Endothelial cell of umbilical vein (primary cell): ENCODE results near the gene MCF2L. TPM values are rescaled to one million over a fixed set of nuclear protein-coding genes. Genes with fewer than 3 reads are reported as not detected.

ENCODE experiments used
- BruUV-seq: library from RNA; stranded (reverse); fragments of 400-500 nt; replicated peaks from 2 replicates; lab custom pipeline; 2021; lab: Mats Ljungman, UMichigan
- CTCF ChIA-PET: fragments of 300-600, 350-600 bp; sonication (Branson Sonifier 250); formaldehyde crosslinking; loops from one replicate; lab custom pipeline; 2021; ENCODE audit warnings: antibody characterized with exemption, inconsistent platforms; lab: Charles Lee
- POLR2A ChIA-PET: fragments of 300-600, 350-600 bp; sonication (Branson Sonifier 250); formaldehyde crosslinking; loops from one replicate; lab custom pipeline; 2021; ENCODE audit warnings: antibody characterized with exemption, inconsistent platforms; lab: Charles Lee
- DNase-seq: peaks from one replicate; pipeline ENCODE4 v3.0.0-alpha.2; 2011; ENCODE audit warnings: low read depth, low spot score
- FAIRE-seq: peaks from 2 replicates; lab custom pipeline; 2011; peaks lifted over from hg19 to GRCh38; lab: Jason Lieb, UNC
- H2AFZ ChIP-seq: 2 replicates; pipeline ENCODE4 v1.6.0; 2012; ENCODE audit warnings: low read depth, low read length, control low read depth, inconsistent platforms
- H3K27ac ChIP-seq: 2 replicates; pipeline ENCODE4 v1.5.1; 2011; ENCODE audit warnings: low read depth, mild to moderate bottlenecking, control low read depth, low read length, moderate library complexity; ENCODE audit not compliant: insufficient read depth
- H3K27me3 ChIP-seq, 2 experiments: 2 replicates each; pipeline versions ENCODE4 v1.6.0 to v1.6.1; 2011; ENCODE audit warnings: low read length in 2 of 2, mixed read lengths in 1 of 2; ENCODE audit not compliant: control insufficient read depth in 2 of 2, insufficient read depth in 2 of 2
- H3K36me3 ChIP-seq, 2 experiments: 2 replicates in 1 of 2; 3 replicates in 1 of 2; pipeline ENCODE4 v1.5.1; 2011; ENCODE audit warnings: low read length in 2 of 2, mild to moderate bottlenecking in 1 of 2, moderate library complexity in 1 of 2; ENCODE audit not compliant: control insufficient read depth in 2 of 2, insufficient read depth in 2 of 2; ENCODE audit errors: extremely low read depth in 1 of 2
- H3K4me1 ChIP-seq: 3 replicates; pipeline ENCODE4 v1.5.1; 2011; ENCODE audit warnings: mild to moderate bottlenecking, low read length; ENCODE audit not compliant: control insufficient read depth, insufficient read depth; ENCODE audit errors: extremely low read depth
- H3K4me2 ChIP-seq: 2 replicates; pipeline ENCODE4 v1.6.1; 2011; ENCODE audit warnings: low read length, control low read depth, mixed read lengths; ENCODE audit not compliant: insufficient read depth
- H3K4me3 ChIP-seq, 3 experiments: fragments of 200-600 bp in 1 of 3; sonication (generic), shearing (Covaris generic) in 1 of 3; replicated peaks in 1 of 3; 2 replicates each; pipeline ENCODE4 v1.5.1; 2011 to 2016; ENCODE audit warnings: control low read depth in 3 of 3, low read length in 3 of 3, mild to moderate bottlenecking in 2 of 3, inconsistent platforms in 1 of 3, low read depth in 1 of 3, moderate library complexity in 1 of 3; ENCODE audit not compliant: insufficient read depth in 1 of 3
- H3K79me2 ChIP-seq: 2 replicates; pipeline ENCODE4 v1.6.0; 2012; ENCODE audit warnings: low read length, inconsistent platforms; ENCODE audit not compliant: control insufficient read depth, insufficient read depth
- H3K9ac ChIP-seq: replicated peaks from 2 replicates; pipeline ENCODE3; 2011; ENCODE audit warnings: low read length, control low read depth; ENCODE audit not compliant: insufficient read depth; ENCODE audit errors: extremely low read depth
- H3K9me1 ChIP-seq: replicated peaks from 3 replicates; pipeline ENCODE4 v1.6.0; 2011; ENCODE audit warnings: mild to moderate bottlenecking, low read length; ENCODE audit not compliant: control insufficient read depth, insufficient read depth; ENCODE audit errors: extremely low read depth
- H3K9me3 ChIP-seq: replicated peaks from 2 replicates; pipeline ENCODE4 v1.5.1; 2012; ENCODE audit warnings: low read length, inconsistent platforms; ENCODE audit not compliant: control insufficient read depth, insufficient read depth
- H4K20me1 ChIP-seq: replicated peaks from 2 replicates; pipeline ENCODE3; 2011; ENCODE audit warnings: mild to moderate bottlenecking, low read length; ENCODE audit not compliant: control insufficient read depth, insufficient read depth; ENCODE audit errors: extremely low read depth
- CTCF ChIP-seq, 2 donors: IDR thresholded peaks; 1 replicate in 1 of 2; 2 replicates in 1 of 2; pipeline ENCODE4 v1.5.1; 2011; ENCODE audit warnings: low read length in 2 of 2, mild to moderate bottlenecking in 2 of 2, moderate library complexity in 2 of 2, control low read depth in 1 of 2, inconsistent platforms in 1 of 2, low read depth in 1 of 2; ENCODE audit not compliant: insufficient read depth in 1 of 2; ENCODE audit errors: extremely low read depth in 1 of 2
- EZH2 ChIP-seq: IDR thresholded peaks from 2 replicates; pipeline ENCODE4 v1.6.1; 2012; ENCODE audit warnings: borderline replicate concordance, low read depth, mild to moderate bottlenecking, moderate library complexity, low read length, inconsistent platforms; ENCODE audit not compliant: severe bottlenecking
- FOS ChIP-seq: IDR thresholded peaks from 2 replicates; pipeline ENCODE4 v1.6.1; 2011; ENCODE audit warnings: mild to moderate bottlenecking, low read length, moderate library complexity, borderline replicate concordance; ENCODE audit not compliant: insufficient read depth
- GATA2 ChIP-seq: IDR thresholded peaks from 2 replicates; pipeline ENCODE4 v1.7.0; 2011; ENCODE audit warnings: low read depth, mild to moderate bottlenecking, moderate library complexity, mixed read lengths, low read length; ENCODE audit not compliant: insufficient read length, insufficient read depth
- JUN ChIP-seq: IDR thresholded peaks from 2 replicates; pipeline ENCODE4 v1.6.1; 2011; ENCODE audit warnings: borderline replicate concordance, low read depth; ENCODE audit not compliant: insufficient read length, insufficient read depth
- MAX ChIP-seq: IDR thresholded peaks from 2 replicates; pipeline ENCODE4 v1.6.1; 2011; ENCODE audit not compliant: insufficient read depth, insufficient read length
- MYC ChIP-seq: IDR thresholded peaks from one replicate; pipeline ENCODE4 v1.6.1; 2011; ENCODE audit warnings: mild to moderate bottlenecking, low read depth, low read length
- POLR2A ChIP-seq: IDR thresholded peaks from 2 replicates; pipeline ENCODE4 v1.6.1; 2012; ENCODE audit warnings: low read depth, mild to moderate bottlenecking, control low read depth, low read length
- POLR2AphosphoS5 ChIP-seq: IDR thresholded peaks from 2 replicates; pipeline ENCODE4 v1.6.1; 2012; ENCODE audit warnings: low read depth, mild to moderate bottlenecking, control low read depth, low read length, moderate library complexity; ENCODE audit not compliant: insufficient read depth
- dilution Hi-C: fragments of 300-500 bp; cut with MboI; formaldehyde crosslinking; loops from one replicate; pipeline ENCODE4 v1.15.0; 2019; ENCODE audit warnings: low sequenced_read_pairs; ENCODE audit not compliant: extremely low pct_ligation_motif_present
- intact Hi-C: fragments of 100-400 bp; cut with micrococcal nuclease; formaldehyde crosslinking; loops from one replicate; pipeline ENCODE4 v1.10.0; 2022
- polyA plus RNA-seq, 4 experiments: library from polyadenylated mRNA; depleted of rRNA in 3 of 4; stranded (reverse) in 3 of 4; unstranded in 1 of 4; fragments of >200 nt; gene quantifications; 2 replicates each; pipeline versions ENCODE4 v1.2.1 to v1.2.3, GENCODE V29; 2011 to 2012; ENCODE audit warnings: missing spikeins in 1 of 4
- total RNA-seq: library from RNA; stranded (reverse); gene quantifications from 2 replicates; pipeline ENCODE4 v1.2.3, GENCODE V29; 2021

The MCF2L gene
- total and polyA plus RNA-seq, 2 donors (not counting 3 experiments of a cell fraction or from before 2014, with no cell fraction given) = 0.33 to 0.58 TPM

GRCh38 chr13:112980434-112980833 is 11.4 kb downstream of the MCF2L start:
- CTCF ChIA-PET = no interaction called here
- dilution Hi-C loops (no loop called here), intact Hi-C loops (no loop called here)
- Histone ChIP-seq H3K27ac (no peak overlapping the region), H2AFZ (no peak overlapping the region), H3K9me3 (no peaks in the 10 kb centered on the region), H3K4me3 (no peak overlapping the region), H3K36me3 (no peaks in the 10 kb centered on the region), H3K27me3 (no peaks in the 10 kb centered on the region), H3K4me1 (no peaks in the 10 kb centered on the region), H3K9me1 (no peaks in the 10 kb centered on the region), H3K4me2 (no peak overlapping the region), H4K20me1 (no peaks in the 10 kb centered on the region), H3K9ac (no peak overlapping the region), H3K79me2 (no peaks in the 10 kb centered on the region)
- DNase-seq (no peak), FAIRE-seq (no peak)
- TF ChIP-seq JUN (no peak), CTCF (IDR thresholded peaks at IDR 0.05; ENCODE audit: extremely low read depth in 1 of 2, insufficient read depth in 1 of 2, low read depth in 1 of 2, low read length in 2 of 2) (no peak), MYC (no peak), POLR2A (no peak), EZH2 (no peak), MAX (no peak), GATA2 (no peak), FOS (no peak), POLR2AphosphoS5 (no peak)
- BruUV-seq = no TSS peak
- POLR2A ChIA-PET = no interaction called here
